HepG2 (cell line): Measurements from ENCODE around the gene NCAPD2. TPM values are rescaled to one million over a fixed set of nuclear protein-coding genes. Genes with fewer than 3 reads are reported as not detected.

Experiments
- CHCHD3 ChIP-seq: sonication (generic); formaldehyde crosslinking; IDR thresholded peaks from 2 replicates; pipeline ENCODE4 v1.8.0; 2022; ENCODE audit warnings: mild to moderate bottlenecking, missing genetic modification reagents, moderate library complexity
- HIVEP1 ChIP-seq: sonication (generic); formaldehyde crosslinking; IDR thresholded peaks from 2 replicates; pipeline ENCODE4 v1.4.0; 2020; ENCODE audit warnings: mild to moderate bottlenecking, missing genetic modification reagents
- KMT2A ChIP-seq: sonication (generic); formaldehyde crosslinking; IDR thresholded peaks from 2 replicates; pipeline ENCODE4 v1.4.0; 2020; ENCODE audit warnings: missing genetic modification reagents
- MXI1 ChIP-seq: IDR thresholded peaks from 3 replicates; pipeline ENCODE4 v1.6.1; 2012; ENCODE audit warnings: low read depth, low read length, inconsistent platforms, borderline replicate concordance
- NFIB ChIP-seq: sonication (generic); formaldehyde crosslinking; IDR thresholded peaks from 2 replicates; pipeline ENCODE4 v1.9.0; 2021; ENCODE audit warnings: missing genetic modification reagents, mild to moderate bottlenecking, borderline replicate concordance
- NR2F6 ChIP-seq, 2 experiments: IDR thresholded peaks; 2 replicates each; pipeline ENCODE4 v1.6.1; 2016; ENCODE audit warnings: antibody characterized with exemption in 1 of 2, mild to moderate bottlenecking in 1 of 2
- PAWR ChIP-seq: sonication (generic); formaldehyde crosslinking; IDR thresholded peaks from 2 replicates; pipeline ENCODE4 v1.4.0; 2020; ENCODE audit warnings: missing genetic modification reagents, mild to moderate bottlenecking, borderline replicate concordance
- PHF5A ChIP-seq: IDR thresholded peaks from one replicate; pipeline ENCODE4 v1.6.1; 2018; ENCODE audit warnings: low read depth, missing genetic modification reagents; ENCODE audit not compliant: unreplicated experiment
- PRPF4 ChIP-seq: fragments of 200-400 bp; formaldehyde crosslinking; IDR thresholded peaks from 2 replicates; pipeline ENCODE4 v1.6.1; 2016; ENCODE audit warnings: low read length, low read depth; ENCODE audit not compliant: poor library complexity, severe bottlenecking
- ZBTB33 ChIP-seq: sonication (generic); formaldehyde crosslinking; IDR thresholded peaks from 2 replicates; pipeline ENCODE4 v1.4.0; 2020; ENCODE audit warnings: missing genetic modification reagents
- ZEB1 ChIP-seq: IDR thresholded peaks from 2 replicates; pipeline ENCODE4 v1.6.1; 2012; ENCODE audit warnings: mild to moderate bottlenecking, low read depth, inconsistent platforms; ENCODE audit not compliant: insufficient replicate concordance
- ZFP90 ChIP-seq: sonication (generic); formaldehyde crosslinking; IDR thresholded peaks from 2 replicates; pipeline ENCODE4 v1.8.0; 2022; ENCODE audit warnings: missing genetic modification reagents, mild to moderate bottlenecking, inconsistent platforms, borderline replicate concordance
- ZNF101 ChIP-seq: sonication (generic); formaldehyde crosslinking; IDR thresholded peaks from 2 replicates; pipeline ENCODE4 v1.4.0; 2020; ENCODE audit warnings: mild to moderate bottlenecking, low read depth, missing genetic modification reagents, borderline replicate concordance
- ZNF20 ChIP-seq: sonication (generic); formaldehyde crosslinking; IDR thresholded peaks from 2 replicates; pipeline ENCODE4 v1.4.0; 2020; ENCODE audit warnings: mild to moderate bottlenecking, moderate library complexity, missing genetic modification reagents
- ZNF615 ChIP-seq: sonication (generic); formaldehyde crosslinking; IDR thresholded peaks from 2 replicates; pipeline ENCODE4 v1.5.0; 2020; ENCODE audit warnings: mild to moderate bottlenecking, missing genetic modification reagents, borderline replicate concordance
- ZNF746 ChIP-seq: sonication (generic); formaldehyde crosslinking; IDR thresholded peaks from 2 replicates; pipeline ENCODE4 v1.8.0; 2022; ENCODE audit warnings: mild to moderate bottlenecking, missing genetic modification reagents
- ZNF747 ChIP-seq: sonication (generic); formaldehyde crosslinking; IDR thresholded peaks from 2 replicates; pipeline ENCODE4 v1.8.1; 2023; ENCODE audit warnings: missing genetic modification reagents, mild to moderate bottlenecking, borderline replicate concordance
- ZNF800 ChIP-seq: sonication (generic); formaldehyde crosslinking; IDR thresholded peaks from 2 replicates; pipeline ENCODE4 v1.4.0; 2020; ENCODE audit warnings: missing genetic modification reagents
- polyA plus RNA-seq, 8 experiments: library from polyadenylated mRNA; depleted of rRNA in 3 of 8; stranded (reverse) in 7 of 8; unstranded in 1 of 8; fragments of >200 nt; fragmentation: Illumina TruSeq in 4 of 8; extraction: Trizol in 4 of 8; gene quantifications; 2 replicates each; pipeline versions ENCODE4 v1.2.1 to v1.2.3, GENCODE V29; 2011 to 2016; ENCODE audit warnings: low read depth in 4 of 8, missing spikeins in 1 of 8, mixed read lengths in 1 of 8; ENCODE audit not compliant: insufficient read depth in 1 of 8
- total RNA-seq, 5 experiments: library from RNA; depleted of rRNA; stranded (reverse); fragments of >200 nt; fragmentation: Illumina TruSeq; extraction: Trizol; gene quantifications; 2 replicates each; pipeline ENCODE4 v1.2.3, GENCODE V29; 2016; ENCODE audit warnings: low read depth in 1 of 5
- TF ChIP-seq, protein P1 (sequence below): sonication (generic); formaldehyde crosslinking; IDR thresholded peaks from 2 replicates; pipeline ENCODE4 v1.4.0; 2020; ENCODE audit warnings: missing genetic modification reagents
- TF ChIP-seq, protein P2 (sequence below): sonication (generic); IDR thresholded peaks from 2 replicates; pipeline ENCODE4 v1.6.1; 2016; ENCODE audit warnings: low read depth, borderline replicate concordance

The NCAPD2 gene
- total and polyA plus RNA-seq, 2 of the 13 experiments (the other 11 are each of a cell fraction or from before 2014, with no cell fraction given) = 51.1 to 65.6 TPM

DNA sequence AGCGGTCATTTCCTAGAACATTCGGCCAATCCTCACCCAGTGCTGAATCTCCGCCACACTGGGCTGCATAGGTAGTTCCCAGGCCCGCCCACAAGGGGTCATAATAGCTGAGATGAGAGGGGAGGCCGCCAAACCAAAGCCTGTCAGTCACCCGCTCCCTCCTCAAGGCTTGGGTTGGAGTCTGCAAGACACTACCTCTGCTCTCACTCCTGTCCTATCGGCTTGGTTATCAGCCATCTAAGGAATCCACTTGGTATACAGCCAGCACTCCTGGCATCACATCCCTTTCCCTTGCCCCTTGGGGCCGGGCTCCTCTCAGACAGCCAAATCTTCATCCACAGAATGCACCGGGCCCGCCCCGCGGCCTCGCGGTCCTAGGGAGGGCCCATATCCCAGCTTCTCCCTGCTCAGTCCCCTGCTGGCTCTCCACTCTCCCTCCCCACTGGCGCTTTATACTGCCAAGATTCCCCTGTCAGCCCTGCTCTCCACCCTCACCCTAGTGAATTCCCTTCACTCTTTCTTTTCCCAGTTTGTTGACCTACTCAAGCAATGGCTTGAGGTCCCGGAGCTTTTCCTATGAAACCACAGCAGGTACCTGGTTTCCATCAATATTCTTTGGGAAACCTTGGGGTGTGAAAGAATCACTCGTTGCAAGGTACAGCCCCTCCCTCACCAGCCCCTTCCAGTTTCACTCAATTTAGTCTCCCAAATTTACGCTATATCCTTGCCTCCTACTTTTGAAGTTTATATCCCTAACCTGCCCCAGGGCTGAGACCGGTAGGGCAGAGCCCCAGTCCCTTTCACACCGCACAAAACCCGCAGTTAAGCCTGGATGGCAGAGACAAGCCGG is 60.5 kb downstream of the NCAPD2 start (continued):
- TF ChIP-seq NFIB (CRISPR knock-in tag) (no peak), ZNF101 (CRISPR knock-in tag) (no peak), PHF5A (CRISPR knock-in tag) (no peak), ZFP90 (peak; percentile 18; the same call in 1 of the 2 replicates), MXI1 (0 out of 3 replicates have a peak, but pooled peaks have one; percentile 49), ZNF800 (CRISPR knock-in tag) (no peak), PRPF4 (no peak), ZNF747 (CRISPR knock-in tag) (no peak), ZNF20 (CRISPR knock-in tag) (no peak), CHCHD3 (no peak), PAWR (CRISPR knock-in tag) (no peak), ZNF615 (CRISPR knock-in tag) (no peak), KMT2A (CRISPR knock-in tag) (0 out of 2 replicates have a peak, but pooled peaks have one; percentile 21), ZNF746 (CRISPR knock-in tag) (no peak), ZEB1 (no peak), NR2F6 (IDR thresholded peaks at IDR 0.05) (no peak), NR2F6 (CRISPR knock-in tag; IDR thresholded peaks at IDR 0.05) (no peak), ZBTB33 (no peak), HIVEP1 (CRISPR knock-in tag) (0 out of 2 replicates have a peak, but pooled peaks have one; percentile 42)
- TF ChIP-seq, protein P1, sequence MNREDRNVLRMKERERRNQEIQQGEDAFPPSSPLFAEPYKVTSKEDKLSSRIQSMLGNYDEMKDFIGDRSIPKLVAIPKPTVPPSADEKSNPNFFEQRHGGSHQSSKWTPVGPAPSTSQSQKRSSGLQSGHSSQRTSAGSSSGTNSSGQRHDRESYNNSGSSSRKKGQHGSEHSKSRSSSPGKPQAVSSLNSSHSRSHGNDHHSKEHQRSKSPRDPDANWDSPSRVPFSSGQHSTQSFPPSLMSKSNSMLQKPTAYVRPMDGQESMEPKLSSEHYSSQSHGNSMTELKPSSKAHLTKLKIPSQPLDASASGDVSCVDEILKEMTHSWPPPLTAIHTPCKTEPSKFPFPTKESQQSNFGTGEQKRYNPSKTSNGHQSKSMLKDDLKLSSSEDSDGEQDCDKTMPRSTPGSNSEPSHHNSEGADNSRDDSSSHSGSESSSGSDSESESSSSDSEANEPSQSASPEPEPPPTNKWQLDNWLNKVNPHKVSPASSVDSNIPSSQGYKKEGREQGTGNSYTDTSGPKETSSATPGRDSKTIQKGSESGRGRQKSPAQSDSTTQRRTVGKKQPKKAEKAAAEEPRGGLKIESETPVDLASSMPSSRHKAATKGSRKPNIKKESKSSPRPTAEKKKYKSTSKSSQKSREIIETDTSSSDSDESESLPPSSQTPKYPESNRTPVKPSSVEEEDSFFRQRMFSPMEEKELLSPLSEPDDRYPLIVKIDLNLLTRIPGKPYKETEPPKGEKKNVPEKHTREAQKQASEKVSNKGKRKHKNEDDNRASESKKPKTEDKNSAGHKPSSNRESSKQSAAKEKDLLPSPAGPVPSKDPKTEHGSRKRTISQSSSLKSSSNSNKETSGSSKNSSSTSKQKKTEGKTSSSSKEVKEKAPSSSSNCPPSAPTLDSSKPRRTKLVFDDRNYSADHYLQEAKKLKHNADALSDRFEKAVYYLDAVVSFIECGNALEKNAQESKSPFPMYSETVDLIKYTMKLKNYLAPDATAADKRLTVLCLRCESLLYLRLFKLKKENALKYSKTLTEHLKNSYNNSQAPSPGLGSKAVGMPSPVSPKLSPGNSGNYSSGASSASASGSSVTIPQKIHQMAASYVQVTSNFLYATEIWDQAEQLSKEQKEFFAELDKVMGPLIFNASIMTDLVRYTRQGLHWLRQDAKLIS = no peak
- TF ChIP-seq, protein P2, sequence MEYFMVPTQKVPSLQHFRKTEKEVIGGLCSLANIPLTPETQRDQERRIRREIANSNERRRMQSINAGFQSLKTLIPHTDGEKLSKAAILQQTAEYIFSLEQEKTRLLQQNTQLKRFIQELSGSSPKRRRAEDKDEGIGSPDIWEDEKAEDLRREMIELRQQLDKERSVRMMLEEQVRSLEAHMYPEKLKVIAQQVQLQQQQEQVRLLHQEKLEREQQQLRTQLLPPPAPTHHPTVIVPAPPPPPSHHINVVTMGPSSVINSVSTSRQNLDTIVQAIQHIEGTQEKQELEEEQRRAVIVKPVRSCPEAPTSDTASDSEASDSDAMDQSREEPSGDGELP = no peak
